ENCODE measurements around the gene GPR132. TPM values are rescaled to one million over a fixed set of nuclear protein-coding genes. Genes with fewer than 3 reads are reported as not detected.

The GPR132 gene
- total and polyA plus RNA-seq, 2 donors (not counting 3 experiments of a cell fraction or from before 2014, with no cell fraction given): not detected

GRCh38 chr14:105098316-105098715, 33.1 kb upstream of the GPR132 start:
- TF ChIP-seq EZH2 (IDR thresholded peaks at IDR 0.05; ENCODE audit: borderline replicate concordance, low read depth, low read length, severe bottlenecking) (no peak), POLR2A (IDR thresholded peaks at IDR 0.05; ENCODE audit: low read depth, low read length) (no peak), CTCF (IDR thresholded peaks at IDR 0.05; ENCODE audit: extremely low read depth in 1 of 2, insufficient read depth in 1 of 2, low read depth in 1 of 2, low read length in 2 of 2) (no peak), POLR2AphosphoS5 (IDR thresholded peaks at IDR 0.05; ENCODE audit: insufficient read depth, low read depth, low read length) (no peak), MYC (IDR thresholded peaks at IDR 0.05; ENCODE audit: low read depth, low read length) (no peak), GATA2 (IDR thresholded peaks at IDR 0.05; ENCODE audit: insufficient read depth, insufficient read length, low read depth, low read length) (no peak)
- Histone ChIP-seq H3K79me2 (ENCODE audit: control insufficient read depth, insufficient read depth, low read length) (no peaks in the 10 kb centered on the region), H3K27me3 (ENCODE audit: control insufficient read depth in 2 of 2, insufficient read depth in 2 of 2, low read length in 2 of 2) (peaks cover 7 to 13% of the 10 kb centered on the region in 2 experiments), H3K4me1 (ENCODE audit: control insufficient read depth, extremely low read depth, insufficient read depth, low read length) (peaks cover 6% of the 10 kb centered on the region), H2AFZ (ENCODE audit: low read depth, low read length) (no peak overlapping the region), H3K9ac (replicated peaks; ENCODE audit: extremely low read depth, insufficient read depth, low read length) (no peak overlapping the region), H3K4me2 (ENCODE audit: insufficient read depth, low read length) (no peak overlapping the region), H3K36me3 (ENCODE audit: control insufficient read depth in 2 of 2, extremely low read depth in 1 of 2, insufficient read depth in 2 of 2, low read length in 2 of 2) (no peaks in the 10 kb centered on the region), H3K9me1 (replicated peaks; ENCODE audit: control insufficient read depth, extremely low read depth, insufficient read depth, low read length) (no peaks in the 10 kb centered on the region), H3K4me3 (replicated peaks in 1 of 3; ENCODE audit: insufficient read depth in 1 of 3, low read depth in 1 of 3, low read length in 3 of 3) (no peak overlapping the region), H4K20me1 (replicated peaks; ENCODE audit: control insufficient read depth, extremely low read depth, insufficient read depth, low read length) (no peaks in the 10 kb centered on the region), H3K9me3 (replicated peaks; ENCODE audit: control insufficient read depth, insufficient read depth, low read length) (no peaks in the 10 kb centered on the region), H3K27ac (ENCODE audit: insufficient read depth, low read depth, low read length) (no peak overlapping the region)
- POLR2A ChIA-PET: no interaction called here
- dilution Hi-C loops (cut with MboI; ENCODE audit: extremely low pct_ligation_motif_present, low sequenced_read_pairs) (no loop called here), intact Hi-C loops (cut with micrococcal nuclease) (no loop called here)
- no peak for DNase-seq (ENCODE audit: low read depth, low spot score)
- no TSS peak for BruUV-seq (replicated peaks)
- CTCF ChIA-PET: no interaction called here
- FAIRE-seq: no peak

- Histone ChIP-seq H3K27ac (ENCODE audit: insufficient read depth, low read depth, low read length) (no peak overlapping the region), H4K20me1 (replicated peaks; ENCODE audit: control insufficient read depth, extremely low read depth, insufficient read depth, low read length) (no peaks in the 10 kb centered on the region), H3K4me3 (replicated peaks in 1 of 3; ENCODE audit: insufficient read depth in 1 of 3, low read depth in 1 of 3, low read length in 3 of 3) (no peak overlapping the region), H3K79me2 (ENCODE audit: control insufficient read depth, insufficient read depth, low read length) (no peaks in the 10 kb centered on the region), H3K9ac (replicated peaks; ENCODE audit: extremely low read depth, insufficient read depth, low read length) (no peak overlapping the region), H3K9me3 (replicated peaks; ENCODE audit: control insufficient read depth, insufficient read depth, low read length) (no peaks in the 10 kb centered on the region), H3K36me3 (ENCODE audit: control insufficient read depth in 2 of 2, extremely low read depth in 1 of 2, insufficient read depth in 2 of 2, low read length in 2 of 2) (no peaks in the 10 kb centered on the region), H3K4me1 (ENCODE audit: control insufficient read depth, extremely low read depth, insufficient read depth, low read length) (peaks cover 8% of the 10 kb centered on the region), H3K4me2 (ENCODE audit: insufficient read depth, low read length) (no peak overlapping the region), H3K9me1 (replicated peaks; ENCODE audit: control insufficient read depth, extremely low read depth, insufficient read depth, low read length) (no peaks in the 10 kb centered on the region), H3K27me3 (ENCODE audit: control insufficient read depth in 2 of 2, insufficient read depth in 2 of 2, low read length in 2 of 2) (peaks cover under 1 to 8% of the 10 kb centered on the region in 2 experiments), H2AFZ (ENCODE audit: low read depth, low read length) (no peak overlapping the region)
- ChIA-PET POLR2A (no interaction called here), CTCF (no interaction called here)
- intact Hi-C loops (cut with micrococcal nuclease): no loop called here
- no peak for TF ChIP-seq GATA2 (IDR thresholded peaks at IDR 0.05; ENCODE audit: insufficient read depth, insufficient read length, low read depth, low read length)
- FAIRE-seq (no peak), DNase-seq (ENCODE audit: low read depth, low spot score) (no peak)
- dilution Hi-C loops (cut with MboI; ENCODE audit: extremely low pct_ligation_motif_present, low sequenced_read_pairs): no loop called here
- BruUV-seq (replicated peaks): no TSS peak
These were observed 32.5 kb upstream of the GPR132 start for GRCh38 chr14:105097794-105098127.
